GM12875 (cell line): ENCODE results near the gene SLC25A21.

Source experiments
- H3K4me3 ChIP-seq: one replicate; pipeline ENCODE4 v1.5.1; 2011; ENCODE audit warnings: low read depth, low read length, control low read depth
- CTCF ChIP-seq: IDR thresholded peaks from 2 replicates; pipeline ENCODE4 v1.5.1; 2011; ENCODE audit warnings: low read depth, mild to moderate bottlenecking, control low read depth, inconsistent platforms, low read length, moderate library complexity, borderline replicate concordance; ENCODE audit not compliant: insufficient read depth

The SLC25A21 gene

DNA sequence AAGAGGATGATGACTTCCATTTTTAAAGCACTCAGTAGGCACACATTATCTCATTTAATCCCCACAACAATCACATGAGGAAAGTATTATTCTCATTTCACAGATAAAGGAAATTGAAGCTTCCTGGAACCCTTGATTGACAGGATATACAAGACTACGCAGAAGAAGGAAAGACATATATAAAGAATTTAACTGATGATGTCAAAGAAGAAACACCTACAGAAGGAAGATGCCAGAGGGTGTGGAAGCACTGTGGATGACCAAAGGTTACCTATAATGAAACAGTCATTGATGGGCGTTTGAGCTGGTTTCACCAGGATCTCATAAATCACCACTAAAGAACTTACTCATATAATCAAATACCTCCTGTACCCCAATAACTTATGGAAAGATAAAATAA is 197.4 kb downstream of the SLC25A21 start:
- H3K4me3 ChIP-seq: no peak overlapping the region
- no peak for TF ChIP-seq CTCF

DNA sequence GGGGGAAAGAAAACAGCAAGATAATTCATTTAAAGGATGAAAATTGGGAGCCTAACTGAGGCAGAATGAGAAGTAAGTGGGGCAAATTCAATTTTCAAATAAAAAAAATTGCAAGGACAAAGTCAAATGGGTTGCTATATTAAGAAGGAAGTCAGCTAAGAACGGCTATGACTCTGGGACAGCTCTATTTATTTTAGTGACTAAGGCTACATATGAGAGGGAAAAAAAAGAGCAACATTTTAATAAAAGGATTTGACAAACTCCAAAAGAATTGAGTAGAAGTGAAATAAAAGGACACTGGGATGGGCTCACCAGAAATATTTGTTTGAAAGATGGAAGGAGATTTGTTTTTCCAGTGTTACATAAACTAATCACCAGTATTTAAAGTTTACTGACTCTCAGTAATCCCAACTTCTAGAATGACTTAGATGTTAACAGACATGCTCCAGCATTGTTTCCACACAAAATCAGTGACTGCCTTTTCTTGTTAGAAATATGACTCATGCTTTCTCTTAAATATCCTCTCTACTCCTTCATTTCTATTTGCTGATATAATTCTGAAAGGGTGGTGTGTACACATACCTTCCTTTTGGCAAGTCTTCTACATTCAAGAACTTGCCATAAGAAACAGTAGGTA is 198.5 kb downstream of the SLC25A21 start:
- H3K4me3 ChIP-seq: no peak overlapping the region
- TF ChIP-seq CTCF: no peak

- TF ChIP-seq CTCF: no peak
- H3K4me3 ChIP-seq: no peak overlapping the region
These were observed 201.0 kb downstream of the SLC25A21 start for GRCh38 chr14:36971263-36971855.

- no peak overlapping the region for H3K4me3 ChIP-seq
- no peak for TF ChIP-seq CTCF
These were observed 204.4 kb downstream of the SLC25A21 start for GRCh38 chr14:36967892-36968555.

DNA sequence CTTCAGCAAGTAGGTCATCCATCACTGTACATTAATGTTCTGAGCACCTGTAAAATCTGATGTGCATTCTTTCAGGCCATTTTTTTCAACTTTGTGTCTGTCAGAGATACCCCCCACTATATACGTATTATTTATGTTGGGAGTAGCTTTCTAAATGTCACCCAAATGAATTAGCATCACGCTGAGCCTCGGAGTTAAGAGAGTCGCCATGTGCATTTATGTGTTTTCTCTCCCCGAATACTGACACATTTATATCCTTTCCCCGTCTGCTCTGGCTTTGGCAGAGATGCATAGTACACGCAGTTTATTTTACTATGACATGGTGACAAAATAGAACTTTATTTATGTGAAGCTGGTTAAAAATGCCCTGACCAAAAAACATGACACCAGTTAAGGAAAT is 216.4 kb downstream of the SLC25A21 start:
- no peak overlapping the region for H3K4me3 ChIP-seq
- TF ChIP-seq CTCF: no peak

DNA sequence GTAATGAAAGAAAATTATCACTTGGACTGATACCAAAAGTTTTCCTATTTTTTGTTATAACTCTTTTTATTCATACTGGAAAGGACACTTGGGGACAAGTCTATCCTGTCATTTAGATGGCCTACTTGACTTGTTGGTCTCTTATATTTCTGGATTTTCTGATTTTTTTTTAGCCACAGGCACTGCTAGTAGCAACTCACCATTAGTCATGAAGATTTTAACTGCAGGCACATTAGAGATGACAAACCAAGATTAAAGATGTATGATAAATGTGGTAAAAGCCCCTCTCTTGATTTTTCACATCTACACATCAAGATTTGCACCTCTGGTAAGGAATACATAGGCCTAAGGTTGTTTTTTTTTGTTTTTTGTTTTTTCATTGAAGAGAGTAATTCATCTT is 217.0 kb downstream of the SLC25A21 start:
- TF ChIP-seq CTCF: no peak

GRCh38 chr14:36952689-36953088 is 219.7 kb downstream of the SLC25A21 start:
- no peak for TF ChIP-seq CTCF

More for the DNA sequence above, 217.0 kb downstream of the SLC25A21 start:
- no peak overlapping the region for H3K4me3 ChIP-seq

More at GRCh38 chr14:36952689-36953088, 219.7 kb downstream of the SLC25A21 start:
- no peak overlapping the region for H3K4me3 ChIP-seq
